GM12864 (cell line): Measurements from ENCODE around the gene LIN9.

Experiments
- DNase-seq: peaks from one replicate; pipeline ENCODE4 v3.0.0-alpha.2; 2011; ENCODE audit warnings: low read depth
- H3K4me3 ChIP-seq: 2 replicates; pipeline ENCODE4 v1.5.1; 2011; ENCODE audit warnings: mild to moderate bottlenecking, low read depth, low read length, control low read depth
- CTCF ChIP-seq: IDR thresholded peaks from 2 replicates; pipeline ENCODE4 v1.5.1; 2011; ENCODE audit warnings: low read depth, mild to moderate bottlenecking, moderate library complexity, low read length, control low read depth, inconsistent platforms; ENCODE audit errors: missing control alignments

The LIN9 gene

GRCh38 chr1:226233293-226233692 lies 75.7 kb downstream of the LIN9 start:
- no peak overlapping the region for H3K4me3 ChIP-seq
- no peak for TF ChIP-seq CTCF
- DNase-seq, result no peak

GRCh38 chr1:226226601-226227000 lies 82.4 kb downstream of the LIN9 start:
- H3K4me3 ChIP-seq, result no peak overlapping the region
- no peak for TF ChIP-seq CTCF
- DNase-seq, result no peak

- peak overlapping the region; percentile 74 for H3K4me3 ChIP-seq
- peak; percentile 13 for TF ChIP-seq CTCF
- no peak for DNase-seq
Observed at GRCh38 chr1:226223786-226224244, 85.1 kb downstream of the LIN9 start.

- DNase-seq, result no peak
- H3K4me3 ChIP-seq, result peak within 1 kb of the TSS; percentile 74
Observed at GRCh38 chr1:226223157-226223785, 85.7 kb downstream of the LIN9 start, which contains the start of gene MIXL1. Gene MIXL1 (plus strand): TSS chr1:226223664. CDS start chr1:226223682, 18 bp downstream.

GRCh38 chr1:226222686-226223085 lies 86.3 kb downstream of the LIN9 start:
- no peak for DNase-seq
- no peak overlapping the region; the same call in 1 of the 2 replicates for H3K4me3 ChIP-seq
- TF ChIP-seq CTCF, result no peak

More at GRCh38 chr1:226223157-226223785, 85.7 kb downstream of the LIN9 start, which contains the start of gene MIXL1:
- no peak for TF ChIP-seq CTCF

- no peak for TF ChIP-seq CTCF
- H3K4me3 ChIP-seq, result no peak overlapping the region
- no peak for DNase-seq
Observed at GRCh38 chr1:226220473-226221189, 88.3 kb downstream of the LIN9 start.
